GM04503 (cell line): Measurements from ENCODE around the gene CPNE8.

Experiments used
- DNase-seq: peaks from one replicate; pipeline ENCODE4 v3.0.0-alpha.2; 2012; ENCODE audit warnings: low read depth

The CPNE8 gene

GRCh38 chr12:38728894-38729293 is 176.5 kb downstream of the CPNE8 start:
- DNase-seq, result no peak

- no peak for DNase-seq
Measured at GRCh38 chr12:38721611-38722252, 183.7 kb downstream of the CPNE8 start.

GRCh38 chr12:38720661-38721060 is 184.7 kb downstream of the CPNE8 start:
- no peak for DNase-seq

GRCh38 chr12:38713294-38713693 is 192.1 kb downstream of the CPNE8 start:
- no peak for DNase-seq

GRCh38 chr12:38711054-38711453 is 194.3 kb downstream of the CPNE8 start:
- DNase-seq, result peak; percentile 3

- DNase-seq, result no peak
Measured at GRCh38 chr12:38708466-38708865, 196.9 kb downstream of the CPNE8 start.

- DNase-seq, result no peak
Measured at GRCh38 chr12:38707648-38708047, 197.7 kb downstream of the CPNE8 start.

GRCh38 chr12:38697289-38697688 is 208.1 kb downstream of the CPNE8 start:
- DNase-seq, result no peak

GRCh38 chr12:38695057-38695456 is 210.3 kb downstream of the CPNE8 start:
- DNase-seq, result no peak

- no peak for DNase-seq
Measured at GRCh38 chr12:38691164-38691563, 214.2 kb downstream of the CPNE8 start.

GRCh38 chr12:38690646-38691045 is 214.7 kb downstream of the CPNE8 start:
- no peak for DNase-seq

GRCh38 chr12:38689704-38690103 is 215.7 kb downstream of the CPNE8 start:
- peak; percentile 33 for DNase-seq

- no peak for DNase-seq
Measured at GRCh38 chr12:38689195-38689594, 216.2 kb downstream of the CPNE8 start.

GRCh38 chr12:38682521-38682920 is 222.9 kb downstream of the CPNE8 start:
- DNase-seq, result no peak

- no peak for DNase-seq
Measured at GRCh38 chr12:38669530-38669929, 235.9 kb downstream of the CPNE8 start.

GRCh38 chr12:38669081-38669480 is 236.3 kb downstream of the CPNE8 start:
- no peak for DNase-seq

- DNase-seq, result no peak
Measured at GRCh38 chr12:38666425-38666824, 239.0 kb downstream of the CPNE8 start.

- no peak for DNase-seq
Measured at GRCh38 chr12:38664661-38665269, 240.6 kb downstream of the CPNE8 start.

GRCh38 chr12:38662829-38663228 is 242.6 kb downstream of the CPNE8 start:
- DNase-seq, result peak; percentile 23

- no peak for DNase-seq
Measured at GRCh38 chr12:38653650-38654049, 251.7 kb downstream of the CPNE8 start.

- DNase-seq, result no peak
Measured at GRCh38 chr12:38648813-38649212, 256.6 kb downstream of the CPNE8 start.

- DNase-seq, result no peak
Measured at GRCh38 chr12:38646146-38646545, 259.2 kb downstream of the CPNE8 start.

- DNase-seq, result no peak
Measured at GRCh38 chr12:38639625-38640024, 265.8 kb downstream of the CPNE8 start.

GRCh38 chr12:38638401-38638800 is 267.0 kb downstream of the CPNE8 start:
- DNase-seq, result no peak
